ENCODE measurements around the gene LRRC37A3.
A peak's percentile ranks its signal among the peaks of the same experiment; 100 is the strongest.
"Not testable (repeated sequence)": the region's sequence is repeated elsewhere in the genome, so short reads cannot be mapped to it uniquely, and the experiment has no call there.

Gene LRRC37A3

GRCh38 chr17:64829824-64830630 lies 89.3 kb downstream of the LRRC37A3 start:
- not testable (repeated sequence) for DNase-seq

- DNase-seq = not testable (repeated sequence)
These were observed 90.2 kb downstream of the LRRC37A3 start for GRCh38 chr17:64829068-64829467.

DNA sequence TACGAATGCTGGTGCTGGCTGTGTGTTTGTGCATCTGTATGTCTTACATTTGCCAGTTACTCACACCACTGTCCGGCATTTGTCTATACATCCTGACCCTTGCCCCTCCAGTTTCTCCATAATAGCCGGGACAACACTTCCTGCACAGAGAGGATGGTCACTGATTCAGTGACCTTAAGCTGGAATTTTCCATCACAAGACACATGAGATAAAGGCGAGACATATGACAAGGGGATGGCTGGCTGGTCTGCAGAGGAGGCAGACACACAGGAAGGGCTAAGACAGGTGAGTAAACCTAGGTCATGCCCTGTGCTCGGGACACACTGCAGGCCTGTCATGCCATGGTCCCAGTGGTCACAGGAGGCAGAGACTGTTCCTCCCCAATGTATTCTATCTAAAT lies 100.4 kb downstream of the LRRC37A3 start:
- not testable (repeated sequence) for DNase-seq

DNA sequence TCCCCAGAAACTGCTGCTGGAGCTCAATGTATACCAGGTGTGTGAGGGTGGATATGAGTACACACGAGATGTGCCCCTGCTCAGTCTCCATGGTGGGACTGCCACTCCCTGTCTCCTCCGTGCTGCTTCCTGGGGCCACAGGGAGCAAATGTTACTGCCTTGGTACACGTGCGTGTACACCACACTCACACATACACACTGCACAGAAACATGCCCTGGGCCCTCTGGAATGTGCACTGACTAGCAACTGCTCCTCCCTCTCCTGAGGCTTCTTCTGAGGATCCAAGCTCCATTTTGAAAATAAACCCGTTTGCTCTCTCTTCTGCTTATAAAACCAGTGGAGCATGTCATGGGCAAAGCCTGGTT lies 103.5 kb downstream of the LRRC37A3 start:
- DNase-seq = not testable (repeated sequence)

DNA sequence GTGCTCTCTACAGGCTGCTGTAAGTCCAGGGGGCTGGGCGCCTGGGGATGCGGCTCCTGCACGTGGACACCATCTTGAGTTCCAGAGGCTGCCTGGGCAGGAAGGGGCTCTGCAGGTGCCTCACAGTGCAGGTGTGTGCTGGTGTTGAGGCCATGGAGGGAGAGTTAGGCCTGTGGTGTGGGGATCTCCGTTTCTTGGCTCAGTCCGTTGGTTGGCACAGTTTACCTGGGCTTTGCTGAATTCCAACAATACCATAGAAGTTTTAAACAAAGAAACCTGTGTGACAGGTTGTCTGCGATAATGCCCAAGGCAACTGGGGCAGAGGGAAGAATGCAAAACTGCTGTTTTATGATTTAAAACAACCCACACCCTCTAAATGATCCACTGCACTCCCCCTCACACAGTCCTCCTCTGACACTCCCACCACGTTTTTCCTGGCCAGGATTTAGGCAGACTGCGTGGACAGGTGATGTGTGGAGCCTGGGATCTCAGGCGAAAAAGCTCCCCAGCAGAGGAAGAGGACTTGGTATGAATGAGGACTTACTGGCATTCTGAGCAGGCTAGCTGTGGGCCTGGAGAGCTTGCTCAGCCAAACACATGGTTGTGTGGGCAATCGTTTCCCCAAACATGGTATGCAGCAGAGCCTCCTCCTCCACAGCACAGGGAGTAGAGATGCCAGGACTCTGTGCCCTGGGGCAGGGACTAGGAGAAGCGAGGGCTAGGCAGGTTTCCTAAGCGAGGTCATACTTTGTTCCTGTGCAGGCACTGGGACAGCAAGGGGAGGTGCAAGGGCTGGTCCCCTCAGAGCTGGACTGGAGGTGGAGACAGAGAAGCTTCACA lies 104.1 kb downstream of the LRRC37A3 start:
- not testable (repeated sequence) for DNase-seq

GRCh38 chr17:64808178-64808977 lies 110.9 kb downstream of the LRRC37A3 start:
- DNase-seq = peak; percentile 70

Data from CD4-positive, alpha-beta T cell treated with Interleukin-4 for 4 hours (primary cell).